ENCODE measurements around the gene PAPSS2.

Gene PAPSS2

DNA sequence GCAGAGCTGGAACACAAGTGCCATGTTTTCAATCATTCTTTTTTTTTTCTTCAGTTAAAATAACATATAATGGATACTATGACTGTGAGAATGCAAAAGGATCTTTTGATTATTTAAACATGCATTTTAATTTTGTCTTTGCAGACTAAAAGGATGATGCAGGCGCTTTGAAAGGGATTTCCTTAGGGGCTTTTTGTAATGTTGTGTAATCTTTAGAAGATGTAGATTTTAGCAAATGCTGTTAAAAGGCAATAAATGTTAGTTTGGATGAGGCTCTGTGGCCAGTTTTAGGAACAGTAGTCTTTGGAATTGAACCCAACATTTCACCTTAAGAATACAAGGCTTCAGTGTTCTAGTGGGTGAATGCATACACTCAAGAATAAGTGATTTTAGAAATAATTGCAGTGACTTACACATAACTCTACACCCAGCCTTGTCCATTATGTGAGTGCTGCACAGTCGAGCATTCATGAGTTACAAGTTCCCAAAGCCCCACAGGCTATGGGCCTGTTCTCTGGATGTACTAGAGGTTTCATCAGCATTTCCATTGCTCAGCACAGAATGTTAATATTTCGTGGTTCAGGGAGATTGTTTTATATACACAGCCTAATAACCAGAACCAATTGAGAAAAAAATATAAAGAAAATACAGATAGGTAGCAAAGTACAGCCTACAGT lies 11.6 kb downstream of the PAPSS2 start:
- DNase-seq (ENCODE audit: low read depth in 2 of 2), result no peak

DNA sequence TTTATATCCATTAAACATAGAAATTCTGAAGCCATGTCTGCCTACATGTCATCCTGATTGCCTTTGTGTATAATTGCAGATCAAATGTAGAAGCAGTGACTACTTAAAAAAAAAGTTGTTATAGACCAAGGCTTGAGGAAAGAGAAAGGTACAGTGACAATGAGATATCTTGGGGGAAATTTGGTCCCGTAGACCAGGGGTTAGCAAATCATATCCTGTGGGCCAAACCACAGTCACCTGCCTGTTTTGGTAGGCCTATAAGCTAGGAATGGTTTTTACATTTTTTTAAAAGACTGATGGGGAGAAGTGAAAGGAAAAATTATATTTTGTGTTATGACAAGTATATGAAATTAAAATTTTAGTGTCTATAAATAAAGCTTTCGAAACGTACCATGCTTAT lies 12.9 kb downstream of the PAPSS2 start:
- no peak for DNase-seq (ENCODE audit: low read depth in 2 of 2)

DNA sequence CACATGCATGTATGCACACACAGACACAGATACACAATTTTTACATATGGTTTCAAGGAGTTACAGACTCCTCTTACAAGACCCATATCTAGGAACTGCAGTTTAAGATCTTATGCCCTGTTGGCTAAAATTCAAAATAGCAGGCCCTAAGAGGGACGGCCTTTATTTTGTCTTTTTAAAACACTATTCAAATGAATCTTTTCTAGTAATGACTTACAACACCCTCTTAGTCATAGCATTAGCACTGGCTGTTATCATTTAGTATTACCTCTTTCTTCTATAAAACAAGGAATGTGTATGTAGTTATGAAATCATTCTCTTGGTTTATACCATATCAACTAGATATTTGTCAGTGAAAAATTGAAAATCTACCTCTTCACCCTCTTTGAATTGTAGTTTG lies 15.3 kb downstream of the PAPSS2 start:
- DNase-seq (ENCODE audit: low read depth in 2 of 2), result no peak

DNA sequence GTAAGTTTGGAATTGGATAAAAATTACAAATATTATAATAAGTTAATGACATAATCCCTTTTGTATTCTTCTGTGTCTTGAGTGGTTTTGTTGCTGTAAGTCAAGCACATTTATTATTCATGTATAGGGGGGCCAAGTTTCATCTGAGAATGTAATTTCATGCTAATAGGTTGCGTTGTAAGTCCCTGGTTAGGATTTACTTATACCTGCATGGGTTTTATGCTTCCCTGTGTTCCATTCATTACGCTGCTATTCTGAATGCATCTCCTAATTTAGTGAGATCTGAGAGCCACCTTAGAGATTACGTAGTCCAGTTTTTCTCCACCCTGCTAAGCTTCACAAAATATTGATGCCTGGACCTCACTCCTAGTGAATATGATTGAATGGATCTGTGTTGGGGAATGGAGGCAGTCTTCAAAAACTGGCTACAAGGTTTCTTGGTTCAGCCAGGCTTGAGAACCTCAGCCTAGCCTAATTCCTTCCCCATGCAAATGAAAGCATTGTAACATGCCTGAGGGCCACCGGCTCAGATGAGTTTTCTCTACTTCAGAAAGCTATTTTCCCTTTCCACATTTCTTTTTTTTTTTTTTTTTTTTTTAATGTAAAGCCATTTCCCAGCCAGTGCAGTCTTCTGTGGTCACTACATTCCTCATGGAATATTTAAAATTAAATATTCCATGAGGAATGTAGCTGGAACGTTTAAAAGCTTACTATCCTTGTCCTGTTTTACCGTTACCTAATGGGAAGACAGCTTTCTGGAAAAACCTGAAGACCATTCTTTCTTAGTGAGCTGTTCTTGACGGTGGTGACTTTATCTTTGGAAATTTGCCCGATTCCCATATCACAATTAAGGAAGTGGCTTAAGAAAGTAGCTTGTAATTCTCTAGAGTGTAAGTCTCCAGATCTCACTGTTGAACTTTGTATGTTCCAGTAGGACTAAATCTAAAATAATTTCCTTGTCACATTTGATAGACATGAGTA lies 16.0 kb downstream of the PAPSS2 start:
- DNase-seq (ENCODE audit: low read depth in 2 of 2), result no peak

DNA sequence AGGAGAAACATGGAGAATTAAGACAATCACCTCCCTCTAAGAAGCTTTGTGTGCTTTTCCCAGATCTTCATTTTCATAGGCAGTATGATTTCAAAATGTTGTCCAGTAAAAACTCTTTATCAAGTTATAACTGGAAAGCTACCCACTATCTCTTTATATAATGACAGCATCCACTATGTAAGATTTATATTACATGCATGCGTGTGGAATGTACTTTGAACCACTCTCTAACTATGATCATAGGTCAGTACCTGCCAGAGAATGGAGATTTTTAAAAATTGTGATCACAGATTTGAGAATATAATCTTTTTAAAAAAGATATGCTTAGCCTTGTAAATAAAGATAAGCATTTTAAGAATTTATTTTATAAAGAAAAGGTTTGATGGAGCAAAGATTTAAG lies 17.9 kb downstream of the PAPSS2 start:
- no peak for DNase-seq (ENCODE audit: low read depth in 2 of 2)

- no peak for DNase-seq (ENCODE audit: low read depth in 2 of 2)
These were observed 18.6 kb downstream of the PAPSS2 start for GRCh38 chr10:87678302-87678701.

DNA sequence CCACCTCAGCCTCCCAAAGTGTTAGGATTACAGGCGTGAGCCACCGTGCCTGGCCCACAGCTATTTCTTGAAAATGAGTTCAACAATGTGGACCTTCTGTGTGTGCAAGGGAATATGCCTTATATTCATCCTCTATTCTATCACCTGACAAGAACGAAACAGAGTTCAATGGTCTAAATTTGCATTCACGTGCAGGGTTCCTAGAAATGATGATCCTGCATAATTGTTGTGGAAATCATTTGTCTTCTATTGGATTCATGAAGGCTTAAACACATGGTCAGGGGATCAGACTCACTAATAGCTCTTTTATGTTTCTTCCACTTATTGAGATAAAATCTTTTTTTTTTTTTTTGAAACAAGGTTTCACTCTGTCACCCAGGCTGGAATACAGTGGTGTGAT lies 23.7 kb downstream of the PAPSS2 start:
- DNase-seq (ENCODE audit: low read depth in 2 of 2), result no peak

DNA sequence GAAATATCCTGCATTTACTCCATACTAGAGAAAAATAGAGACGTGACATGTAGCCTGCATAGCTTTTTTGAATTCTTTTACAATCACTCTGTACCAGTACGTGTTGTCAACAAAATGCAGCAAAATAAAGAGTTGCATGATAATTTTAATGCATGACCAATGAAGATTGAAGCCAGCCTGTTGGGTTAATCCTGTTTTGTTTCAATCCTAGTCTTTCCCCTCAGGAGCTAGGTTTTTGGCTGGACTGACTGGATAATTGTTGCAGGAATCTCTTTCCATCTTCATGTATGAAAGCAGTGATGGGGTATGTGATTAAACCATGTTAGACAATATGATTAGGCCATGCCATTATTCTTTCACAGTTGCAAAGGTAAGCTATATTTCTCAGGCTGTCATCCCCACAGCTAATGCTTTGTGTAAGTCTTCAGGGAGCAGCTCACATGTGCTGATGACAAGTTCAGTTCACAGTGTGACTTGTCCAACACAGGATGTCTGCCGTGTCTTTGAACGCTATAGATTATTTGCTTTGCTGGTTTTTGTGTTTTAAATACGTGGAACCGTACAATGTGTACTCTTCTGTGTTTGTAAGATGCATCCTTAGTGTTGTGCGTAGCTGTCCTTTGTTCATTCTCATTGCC lies 24.4 kb downstream of the PAPSS2 start:
- no peak for DNase-seq (ENCODE audit: low read depth in 2 of 2)

- DNase-seq (ENCODE audit: low read depth in 2 of 2), result no peak
These were observed 26.3 kb downstream of the PAPSS2 start for GRCh38 chr10:87685832-87686574.

DNA sequence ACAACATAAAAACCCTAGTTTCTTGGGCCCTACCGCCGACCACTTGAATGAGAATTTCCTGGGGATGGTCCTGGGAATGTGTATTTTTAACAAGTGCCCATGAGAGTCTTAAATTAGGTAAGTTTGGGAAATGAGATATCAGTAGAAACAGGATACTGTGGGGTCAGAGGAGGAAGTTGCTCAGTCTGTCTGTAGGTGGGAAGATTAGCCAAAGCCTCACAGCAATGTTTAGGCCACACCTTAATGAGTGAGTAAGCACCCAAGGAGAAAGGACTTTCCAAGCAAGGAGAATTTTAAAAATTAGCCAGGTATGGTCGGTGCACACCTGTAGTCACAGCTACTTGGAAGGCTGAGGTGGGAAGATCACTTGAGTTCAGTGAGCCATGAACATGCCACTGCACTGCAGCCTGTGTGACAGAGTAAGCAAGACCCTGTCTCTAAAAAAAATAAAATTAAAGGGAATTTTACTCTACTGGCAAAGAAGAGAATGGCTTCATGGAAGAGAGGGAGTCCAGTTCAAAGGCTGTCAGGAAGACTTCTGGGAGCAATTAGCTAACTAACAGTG lies 31.9 kb downstream of the PAPSS2 start:
- DNase-seq (ENCODE audit: low read depth in 2 of 2), result no peak

DNA sequence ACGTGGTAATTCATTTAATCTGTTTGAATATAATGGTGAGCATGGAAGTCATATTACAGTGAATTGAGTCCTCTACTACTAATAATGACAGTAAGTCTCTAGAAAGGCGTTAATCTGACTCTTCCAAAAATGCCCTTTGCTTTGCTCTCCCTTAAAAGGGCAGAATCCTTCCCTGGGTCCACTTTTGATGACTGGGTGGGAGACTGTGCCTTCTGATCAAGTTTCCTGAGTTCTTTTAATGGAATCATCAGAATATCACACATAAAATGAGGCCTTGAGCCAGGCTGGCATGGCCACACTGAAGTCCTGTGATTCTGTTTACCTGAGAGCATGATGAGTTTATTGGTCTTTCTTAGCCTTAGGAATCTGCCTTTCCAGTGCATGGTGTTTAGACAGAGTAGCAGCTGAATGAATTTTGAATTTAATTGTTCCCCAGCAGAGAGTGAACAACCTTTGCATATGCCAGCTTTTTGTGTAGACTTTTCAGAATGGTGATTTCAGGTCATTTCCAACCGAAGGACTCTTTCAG lies 33.3 kb downstream of the PAPSS2 start:
- no peak for DNase-seq (ENCODE audit: low read depth in 2 of 2)

DNA sequence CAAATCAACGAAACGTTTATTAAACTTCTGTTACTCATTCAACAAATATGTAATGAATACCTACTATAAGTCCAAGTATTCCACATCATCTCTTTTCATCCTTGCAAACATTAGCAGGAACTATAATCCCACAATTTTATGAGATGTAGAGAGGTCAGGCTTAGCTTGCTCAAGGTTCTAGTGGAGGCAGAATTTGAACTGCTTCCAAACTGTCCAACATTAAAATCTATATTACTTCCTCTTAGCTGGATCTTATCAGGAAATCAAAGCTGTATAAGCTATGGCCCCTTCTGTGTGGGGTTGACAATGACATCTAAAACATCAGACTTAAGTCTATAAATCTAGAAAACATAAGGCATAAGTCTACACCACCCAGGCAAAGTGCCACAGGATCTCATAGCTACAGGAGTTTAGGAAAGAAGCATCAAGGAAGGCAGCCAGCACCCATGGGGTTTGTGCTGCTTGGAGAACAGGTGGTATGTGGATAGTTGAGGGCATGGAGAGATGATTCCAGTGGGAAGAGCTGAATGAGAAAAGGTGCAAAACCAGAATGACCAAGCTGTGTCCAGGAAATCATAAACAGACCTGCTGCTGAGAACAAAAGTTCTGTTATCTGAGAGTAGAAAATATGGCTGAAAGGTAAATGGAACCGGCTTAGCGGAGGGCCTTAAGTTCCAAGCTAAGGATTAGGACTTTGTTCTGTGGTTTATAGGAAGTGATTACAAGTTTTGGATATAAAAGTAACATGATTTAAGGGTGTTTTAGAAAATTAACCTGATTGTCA lies 34.5 kb downstream of the PAPSS2 start:
- no peak for DNase-seq (ENCODE audit: low read depth in 2 of 2)

GRCh38 chr10:87695074-87695473 lies 35.4 kb downstream of the PAPSS2 start:
- DNase-seq (ENCODE audit: low read depth in 2 of 2), result no peak

- DNase-seq (ENCODE audit: low read depth in 2 of 2), result no peak
These were observed 37.5 kb downstream of the PAPSS2 start for GRCh38 chr10:87696922-87697745.

DNA sequence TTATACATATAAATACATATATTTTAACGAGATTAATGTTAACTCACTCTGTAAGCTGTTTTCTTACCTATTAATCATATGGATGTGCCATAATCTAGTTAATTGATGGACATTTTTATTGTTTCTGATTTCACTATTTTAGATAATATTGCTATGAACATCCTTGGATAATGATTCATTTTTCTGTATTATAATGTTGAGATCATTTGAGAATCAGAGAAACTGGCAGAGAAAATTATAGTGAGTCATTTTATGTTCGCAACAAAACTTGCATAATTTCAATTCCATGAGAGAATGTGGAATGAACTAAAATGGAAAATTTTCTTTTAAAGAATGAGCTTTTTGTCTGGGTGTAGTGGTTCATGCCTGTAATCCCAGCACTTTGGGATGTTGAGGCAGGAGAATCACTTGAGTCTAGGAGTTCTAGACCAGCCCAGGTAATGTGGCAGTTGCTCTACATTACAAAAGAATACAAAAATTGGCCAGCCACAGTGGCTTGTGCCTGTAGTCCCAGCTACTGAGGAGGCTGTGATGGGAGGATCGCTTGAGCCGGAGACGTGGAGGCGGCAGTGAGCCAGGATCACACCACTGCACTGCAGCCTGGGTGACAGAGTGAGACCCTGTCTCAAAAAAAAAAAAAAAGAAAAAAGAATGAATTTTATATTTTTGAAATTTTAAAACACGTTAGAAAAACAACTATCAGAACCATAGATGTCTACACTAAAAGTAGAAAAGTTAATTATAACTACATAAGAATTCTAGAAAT lies 40.5 kb downstream of the PAPSS2 start:
- DNase-seq (ENCODE audit: low read depth in 2 of 2), result no peak

- no peak for DNase-seq (ENCODE audit: low read depth in 2 of 2)
These were observed 42.7 kb downstream of the PAPSS2 start for GRCh38 chr10:87702260-87702972.

DNA sequence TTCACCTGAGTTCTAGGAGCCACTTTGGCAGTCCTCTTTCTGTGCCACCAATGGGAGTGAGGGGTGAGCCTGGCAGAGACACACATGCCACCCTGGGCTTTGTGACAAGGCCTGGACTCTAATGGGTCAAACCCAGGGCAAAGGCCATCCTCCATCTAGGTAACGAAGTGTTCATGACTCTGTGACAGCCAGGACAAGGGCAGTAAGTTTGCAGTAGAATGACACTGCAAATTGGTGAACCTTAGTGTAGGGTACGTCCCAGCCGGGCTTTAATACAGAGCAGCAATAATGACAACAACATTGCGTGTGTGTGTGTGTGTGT lies 43.3 kb downstream of the PAPSS2 start:
- no peak for DNase-seq (ENCODE audit: low read depth in 2 of 2)

- no peak for DNase-seq (ENCODE audit: low read depth in 2 of 2)
These were observed 44.1 kb downstream of the PAPSS2 start for GRCh38 chr10:87703771-87704170.
